Esophagus muscularis mucosa (tissue), 4 donors: ENCODE data around the gene GATAD2B. TPM values are rescaled to one million over a fixed set of nuclear protein-coding genes. Genes with fewer than 3 reads are reported as not detected.
A peak's percentile ranks its signal among the peaks of the same experiment; 100 is the strongest.

ENCODE experiments used
- DNase-seq: peaks from one replicate; pipeline ENCODE4 v3.0.0-alpha.2; 2017; ENCODE audit errors: extremely low spot score
- H3K27ac ChIP-seq, 4 donors: fragments of 200-600 bp; sonication (generic); replicated peaks in 1 of 4; 1 replicate in 3 of 4; 2 replicates in 1 of 4; pipeline ENCODE4 v1.5.1; 2016 to 2019; ENCODE audit warnings: mild to moderate bottlenecking in 1 of 4
- H3K27me3 ChIP-seq, 4 donors: fragments of 200-600 bp; sonication (generic); one replicate each; pipeline versions ENCODE4 v1.5.1 to v1.6.0; 2016 to 2019
- H3K36me3 ChIP-seq, 4 donors: fragments of 200-600 bp; sonication (generic); one replicate each; pipeline ENCODE4 v1.5.1; 2016 to 2019
- H3K4me1 ChIP-seq, 4 donors: fragments of 200-600 bp; sonication (generic); one replicate each; pipeline ENCODE4 v1.5.1; 2016 to 2019
- H3K4me3 ChIP-seq, 4 donors: fragments of 200-600 bp; sonication (generic); 1 replicate in 2 of 4; 2 replicates in 2 of 4; pipeline ENCODE4 v1.5.1; 2016 to 2019; ENCODE audit warnings: mild to moderate bottlenecking in 4 of 4, moderate library complexity in 1 of 4
- H3K9me3 ChIP-seq, 4 donors: fragments of 200-600 bp; sonication (generic); 1 replicate in 3 of 4; 2 replicates in 1 of 4; pipeline ENCODE4 v1.5.1; 2016 to 2019
- EP300 ChIP-seq: sonication (generic); formaldehyde crosslinking; IDR thresholded peaks from one replicate; pipeline ENCODE4 v1.6.1; 2017; ENCODE audit warnings: antibody characterized with exemption
- POLR2A ChIP-seq: fragments of 450-650 bp; IDR thresholded peaks from one replicate; pipeline ENCODE4 v1.6.1; 2017; ENCODE audit warnings: antibody characterized with exemption, moderate library complexity, mild to moderate bottlenecking, low read depth
- POLR2AphosphoS5 ChIP-seq, 2 donors: sonication (generic); formaldehyde crosslinking; IDR thresholded peaks; one replicate each; pipeline ENCODE4 v1.6.1; 2017; ENCODE audit warnings: antibody characterized with exemption in 2 of 2
- WGBS: methylation state at CpG from one replicate; pipeline ENCODE4 v1.1.5; 2018; 5-methylcytosine and 5-hydroxymethylcytosine counted together
- intact Hi-C: fragments of 100-400 bp; cut with DNase I; formaldehyde crosslinking; loops from one replicate; pipeline ENCODE4 v1.15.1; 2023
- total RNA-seq, 4 donors: library from RNA; depleted of rRNA; stranded (reverse); fragments of >200 nt; gene quantifications; one replicate each; pipeline versions ENCODE4 v1.1.0 to v1.2.1, GENCODE V29; 2016
- TF ChIP-seq, protein P1 (sequence below), 3 experiments: fragments of 200-600 bp in 2 of 3; fragments of 450-650 bp in 1 of 3; sonication (generic) in 2 of 3; IDR thresholded peaks; one replicate each; pipeline ENCODE4 v1.5.1; 2017 to 2019; ENCODE audit warnings: antibody characterized with exemption in 3 of 3, mild to moderate bottlenecking in 2 of 3, moderate library complexity in 1 of 3

Gene GATAD2B
- total RNA-seq, 4 donors from 2014 or later: 21.9 to 30.5 (median 26.4) TPM

DNA sequence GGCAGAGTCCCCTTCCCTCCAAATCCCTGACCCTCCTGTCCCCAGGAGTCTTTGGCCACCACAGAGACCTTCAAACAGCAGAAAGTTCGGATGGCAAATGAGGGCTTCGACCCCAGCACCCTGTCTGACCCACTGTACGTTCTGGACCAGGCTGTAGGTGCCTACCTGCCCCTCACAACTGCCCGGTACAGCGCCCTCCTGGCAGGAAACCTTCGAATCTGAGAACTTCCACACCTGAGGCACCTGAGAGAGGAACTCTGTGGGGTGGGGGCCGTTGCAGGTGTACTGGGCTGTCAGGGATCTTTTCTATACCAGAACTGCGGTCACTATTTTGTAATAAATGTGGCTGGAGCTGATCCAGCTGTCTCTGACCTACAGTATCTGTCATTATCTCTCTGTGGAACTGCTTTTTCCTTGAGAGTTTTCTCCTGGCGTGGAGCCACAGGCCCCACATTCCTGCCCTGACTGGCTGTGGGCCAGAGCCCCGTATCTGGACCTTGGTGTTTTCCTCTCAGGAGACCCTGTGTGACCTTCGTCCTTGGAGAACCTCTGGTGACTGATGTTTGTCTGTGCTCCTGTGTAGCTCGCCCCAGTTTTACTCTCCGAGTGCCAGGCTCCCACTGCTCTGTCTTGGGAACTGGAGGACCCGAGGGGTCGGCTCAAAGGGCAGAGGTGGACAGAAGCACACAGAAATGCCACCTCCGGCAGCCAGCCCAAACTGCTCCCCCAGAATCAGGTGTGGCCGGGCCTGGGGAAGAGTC lies 142.8 kb downstream of the GATAD2B start:
- no peak for DNase-seq
- TF ChIP-seq, protein P1, sequence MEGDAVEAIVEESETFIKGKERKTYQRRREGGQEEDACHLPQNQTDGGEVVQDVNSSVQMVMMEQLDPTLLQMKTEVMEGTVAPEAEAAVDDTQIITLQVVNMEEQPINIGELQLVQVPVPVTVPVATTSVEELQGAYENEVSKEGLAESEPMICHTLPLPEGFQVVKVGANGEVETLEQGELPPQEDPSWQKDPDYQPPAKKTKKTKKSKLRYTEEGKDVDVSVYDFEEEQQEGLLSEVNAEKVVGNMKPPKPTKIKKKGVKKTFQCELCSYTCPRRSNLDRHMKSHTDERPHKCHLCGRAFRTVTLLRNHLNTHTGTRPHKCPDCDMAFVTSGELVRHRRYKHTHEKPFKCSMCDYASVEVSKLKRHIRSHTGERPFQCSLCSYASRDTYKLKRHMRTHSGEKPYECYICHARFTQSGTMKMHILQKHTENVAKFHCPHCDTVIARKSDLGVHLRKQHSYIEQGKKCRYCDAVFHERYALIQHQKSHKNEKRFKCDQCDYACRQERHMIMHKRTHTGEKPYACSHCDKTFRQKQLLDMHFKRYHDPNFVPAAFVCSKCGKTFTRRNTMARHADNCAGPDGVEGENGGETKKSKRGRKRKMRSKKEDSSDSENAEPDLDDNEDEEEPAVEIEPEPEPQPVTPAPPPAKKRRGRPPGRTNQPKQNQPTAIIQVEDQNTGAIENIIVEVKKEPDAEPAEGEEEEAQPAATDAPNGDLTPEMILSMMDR (IDR thresholded peaks at IDR 0.05): no peak
- TF ChIP-seq POLR2AphosphoS5 (IDR thresholded peaks at IDR 0.05) (no peak), POLR2A (no peak), EP300 (no peak)
- 76% methylated on average over 17 of the region's 17 CpGs for WGBS
- Histone ChIP-seq H3K4me1 (peaks cover 51 to 72% (median 63%) of the 10 kb centered on the region in 4 donors), H3K9me3 (no peaks in the 10 kb centered on the region), H3K4me3 (no peak overlapping the region), H3K27me3 (no peaks in the 10 kb centered on the region), H3K27ac (no peak overlapping the region), H3K36me3 (peaks cover 0 to 10% (median 5%) of the 10 kb centered on the region in 4 donors)
- intact Hi-C loops: no loop called here

DNA sequence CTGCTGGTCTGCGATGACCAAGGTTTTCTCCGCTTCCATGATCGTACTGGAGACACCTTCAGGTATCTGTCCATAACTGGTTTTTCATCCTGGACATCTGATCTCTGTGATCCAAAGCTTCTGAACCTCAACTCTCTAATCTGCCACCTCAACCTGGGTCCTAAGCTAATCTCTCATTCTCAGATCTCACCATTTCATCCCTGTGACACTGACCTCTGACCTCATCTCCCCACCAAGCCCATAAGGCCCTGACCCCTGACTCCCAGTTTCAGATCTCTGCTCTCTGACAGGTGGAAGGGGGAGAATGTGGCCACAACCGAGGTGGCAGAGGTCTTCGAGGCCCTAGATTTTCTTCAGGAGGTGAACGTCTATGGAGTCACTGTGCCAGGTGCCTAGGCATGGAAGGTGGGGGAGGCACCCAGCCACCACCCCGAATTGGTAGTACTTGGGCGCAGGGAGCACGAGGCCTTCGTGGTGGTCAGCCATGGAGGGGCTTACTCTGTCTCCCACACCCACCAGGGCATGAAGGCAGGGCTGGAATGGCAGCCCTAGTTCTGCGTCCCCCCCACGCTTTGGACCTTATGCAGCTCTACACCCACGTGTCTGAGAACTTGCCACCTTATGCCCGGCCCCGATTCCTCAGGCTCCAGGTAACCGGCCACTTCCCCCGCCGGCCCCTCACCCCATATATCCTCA lies 143.8 kb downstream of the GATAD2B start:
- TF ChIP-seq EP300 (no peak), POLR2AphosphoS5 (IDR thresholded peaks at IDR 0.05) (no peak), POLR2A (no peak)
- TF ChIP-seq, protein P1 (IDR thresholded peaks at IDR 0.05): no peak
- intact Hi-C loops: no loop called here
- Histone ChIP-seq H3K36me3 (peaks cover 0 to 10% (median 5%) of the 10 kb centered on the region in 4 donors), H3K27me3 (no peaks in the 10 kb centered on the region), H3K4me1 (peaks cover 58 to 78% (median 69%) of the 10 kb centered on the region in 4 donors), H3K27ac (peak overlapping the region in 2 of 4 donors; percentile 45 to 89), H3K9me3 (no peaks in the 10 kb centered on the region), H3K4me3 (no peak overlapping the region)
- DNase-seq: no peak
- WGBS: 81% methylated on average over 15 of the region's 18 CpGs

DNA sequence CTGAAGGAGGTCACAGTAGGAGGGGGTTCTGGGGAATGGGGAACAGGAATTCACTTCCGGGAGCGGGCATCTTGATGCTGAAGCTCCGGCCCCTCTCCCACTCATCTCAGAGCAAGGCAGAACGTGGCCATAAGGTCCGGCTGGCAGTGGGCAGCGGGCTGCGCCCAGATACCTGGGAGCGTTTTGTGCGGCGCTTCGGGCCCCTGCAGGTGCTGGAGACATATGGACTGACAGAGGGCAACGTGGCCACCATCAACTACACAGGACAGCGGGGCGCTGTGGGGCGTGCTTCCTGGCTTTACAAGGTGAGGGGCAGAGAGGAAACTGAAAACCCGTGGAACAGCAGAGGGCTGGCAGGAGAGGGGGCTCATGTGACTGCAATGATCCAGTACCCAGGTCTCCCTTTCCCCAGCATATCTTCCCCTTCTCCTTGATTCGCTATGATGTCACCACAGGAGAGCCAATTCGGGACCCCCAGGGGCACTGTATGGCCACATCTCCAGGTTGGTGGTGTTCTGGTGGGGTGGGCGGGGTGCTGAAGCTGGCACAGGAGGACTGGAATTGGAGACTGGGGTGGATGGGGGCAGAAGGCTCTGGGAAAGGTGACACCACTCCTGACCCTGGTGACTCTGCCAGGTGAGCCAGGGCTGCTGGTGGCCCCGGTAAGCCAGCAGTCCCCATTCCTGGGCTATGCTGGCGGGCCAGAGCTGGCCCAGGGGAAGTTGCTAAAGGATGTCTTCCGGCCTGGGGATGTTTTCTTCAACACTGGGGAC lies 144.5 kb downstream of the GATAD2B start:
- no peaks in the 10 kb centered on the region for H3K9me3 ChIP-seq
- H3K4me1 ChIP-seq: peaks cover 63 to 81% (median 73%) of the 10 kb centered on the region in 4 donors
- no peak for DNase-seq
- H3K27me3 ChIP-seq: no peaks in the 10 kb centered on the region
- H3K27ac ChIP-seq: peak overlapping the region; percentile 45 to 95 (median 67)
- 87% methylated on average over 22 of the region's 22 CpGs for WGBS
- intact Hi-C loops: no loop called here
- H3K36me3 ChIP-seq: peaks cover 0 to 16% (median 8%) of the 10 kb centered on the region in 4 donors
- TF ChIP-seq, protein P1 (IDR thresholded peaks at IDR 0.05): no peak
- TF ChIP-seq EP300 (no peak), POLR2A (no peak), POLR2AphosphoS5 (IDR thresholded peaks at IDR 0.05) (no peak)
- peak overlapping the region in 1 of 4 donors; percentile 9 for H3K4me3 ChIP-seq

DNA sequence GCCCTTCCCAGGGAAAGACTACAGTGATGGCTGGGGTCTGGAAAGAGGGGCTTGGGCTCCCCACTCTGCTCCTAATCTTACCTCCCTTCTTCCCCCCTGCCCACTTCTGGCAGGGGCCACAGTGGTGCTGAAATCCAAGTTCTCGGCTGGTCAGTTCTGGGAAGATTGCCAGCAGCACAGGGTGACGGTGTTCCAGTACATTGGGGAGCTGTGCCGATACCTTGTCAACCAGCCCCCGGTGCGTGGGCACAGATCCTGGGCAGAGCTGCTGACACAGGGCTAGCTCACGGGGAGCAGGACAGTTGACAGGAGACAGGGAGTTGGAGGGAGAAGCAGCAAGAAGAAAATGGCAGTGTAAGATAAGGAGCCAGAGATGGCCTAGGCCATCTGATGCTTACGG lies 145.1 kb downstream of the GATAD2B start:
- H3K27ac ChIP-seq: peak overlapping the region; percentile 45 to 95 (median 67)
- peaks cover 0 to 22% (median 14%) of the 10 kb centered on the region in 4 donors for H3K36me3 ChIP-seq
- H3K9me3 ChIP-seq: no peaks in the 10 kb centered on the region
- intact Hi-C loops: no loop called here
- peak overlapping the region in 2 of 4 donors; percentile 9 to 12 for H3K4me3 ChIP-seq
- WGBS: 41% methylated on average over 7 of the region's 7 CpGs
- H3K4me1 ChIP-seq: peaks cover 64 to 81% (median 75%) of the 10 kb centered on the region in 4 donors
- no peak for TF ChIP-seq POLR2A
- TF ChIP-seq POLR2AphosphoS5 (IDR thresholded peaks at IDR 0.05): peak in 1 of 2 donors; percentile 21
- TF ChIP-seq EP300: no peak
- TF ChIP-seq, protein P1 (IDR thresholded peaks at IDR 0.05): no peak
- DNase-seq: no peak
- no peaks in the 10 kb centered on the region for H3K27me3 ChIP-seq
